Measurements from ENCODE around the gene RNASEH2C. TPM values are rescaled to one million over a fixed set of nuclear protein-coding genes. Genes with fewer than 3 reads are reported as not detected.
"Not testable (repeated sequence)": the region's sequence is repeated elsewhere in the genome, so short reads cannot be mapped to it uniquely, and the experiment has no call there.

Gene RNASEH2C
- total RNA-seq, 1 donor from 2014 or later = 82.4 TPM

- intact Hi-C loops (cut with micrococcal nuclease) = no loop called here
These were observed 2.1 kb downstream of the RNASEH2C start for GRCh38 chr11:65718531-65718930.

DNA sequence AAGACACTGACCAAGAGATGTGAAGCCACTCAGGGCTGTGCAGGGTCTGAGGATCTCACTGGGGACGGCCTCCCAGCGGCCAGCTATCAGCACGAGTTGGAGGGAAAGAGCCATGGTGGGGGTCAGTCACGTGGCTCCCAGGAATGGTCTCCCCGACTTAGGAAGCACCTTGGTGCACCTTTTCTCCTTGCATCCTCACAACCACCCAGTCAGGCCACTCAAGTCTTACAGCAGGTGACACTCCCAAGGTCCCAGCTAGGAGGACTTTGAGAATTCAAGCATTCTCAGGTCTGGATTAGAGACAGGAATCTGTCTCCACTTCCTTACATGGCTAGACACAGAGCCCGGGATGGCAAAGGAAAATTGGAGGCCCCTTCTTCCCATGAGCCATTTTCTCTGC is 2.7 kb downstream of the RNASEH2C start:
- intact Hi-C loops (cut with micrococcal nuclease) = no loop called here

GRCh38 chr11:65716774-65717405 is 3.7 kb downstream of the RNASEH2C start:
- intact Hi-C loops (cut with micrococcal nuclease) = no loop called here

DNA sequence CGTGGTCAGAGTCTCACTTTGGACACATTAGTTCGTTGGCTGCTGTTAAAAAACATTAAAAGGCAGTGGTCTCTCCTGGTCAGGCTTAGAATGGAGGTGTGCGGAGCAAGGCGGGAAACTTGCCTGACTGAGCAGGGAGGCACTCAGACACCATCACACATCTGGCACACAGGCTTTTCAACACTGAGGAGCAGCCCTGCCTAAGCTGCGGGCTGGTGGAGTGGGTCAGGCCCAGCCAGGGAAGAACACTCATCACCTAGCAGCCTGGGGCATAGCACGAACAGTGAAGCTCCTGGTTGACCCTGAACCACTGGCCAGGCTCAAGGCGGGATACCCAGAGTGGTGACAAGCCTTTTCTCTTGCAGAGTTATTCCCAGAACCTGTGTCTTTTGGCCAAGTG is 4.3 kb downstream of the RNASEH2C start:
- intact Hi-C loops (cut with micrococcal nuclease) = no loop called here

DNA sequence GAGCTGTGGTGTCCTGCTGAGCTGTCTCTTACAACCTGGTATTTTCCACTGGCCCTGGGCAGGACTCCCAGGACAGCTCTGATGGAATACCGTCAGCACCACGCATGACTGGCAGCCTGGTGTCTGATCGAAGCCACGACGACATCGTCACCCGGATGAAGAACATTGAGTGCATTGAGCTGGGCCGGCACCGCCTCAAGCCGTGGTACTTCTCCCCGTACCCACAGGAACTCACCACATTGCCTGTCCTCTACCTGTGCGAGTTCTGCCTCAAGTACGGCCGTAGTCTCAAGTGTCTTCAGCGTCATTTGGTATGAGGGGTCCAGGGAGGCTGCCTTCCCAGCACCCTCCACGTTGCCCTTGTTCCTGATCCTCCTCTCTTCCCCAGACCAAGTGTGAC is 6.2 kb downstream of the RNASEH2C start:
- intact Hi-C loops (cut with micrococcal nuclease) = no loop called here

- intact Hi-C loops (cut with micrococcal nuclease) = loop anchor here (2.0 kb wide), 3 partner anchors 75 to 339 kb away; partner anchors contain the start of genes SF3B2, SIPA1 and ZNRD2
These were observed 7.2 kb downstream of the RNASEH2C start for GRCh38 chr11:65713212-65713969.

GRCh38 chr11:65712633-65713076 is 7.9 kb downstream of the RNASEH2C start:
- intact Hi-C loops (cut with micrococcal nuclease) = loop anchor here (1.0 to 2.0 kb wide), 12 partner anchors 8 to 340 kb away; partner anchors contain the start of genes AP5B1, BANF1, EIF1AD and FIBP

GRCh38 chr11:65711785-65712632 is 8.6 kb downstream of the RNASEH2C start, which contains the start of gene KAT5:
Gene KAT5 (plus strand): TSS chr11:65712252. CDS start chr11:65712268, 16 bp downstream.
- intact Hi-C loops (cut with micrococcal nuclease) = loop anchor here (1.0 to 2.0 kb wide), 15 partner anchors 8 to 341 kb away; partner anchors contain the start of genes AP5B1, BANF1, EIF1AD and FIBP

GRCh38 chr11:65710421-65710820 is 10.2 kb downstream of the RNASEH2C start:
- intact Hi-C loops (cut with micrococcal nuclease) = no loop called here

GRCh38 chr11:65709661-65710060 is 10.9 kb downstream of the RNASEH2C start:
- intact Hi-C loops (cut with micrococcal nuclease) = no loop called here

DNA sequence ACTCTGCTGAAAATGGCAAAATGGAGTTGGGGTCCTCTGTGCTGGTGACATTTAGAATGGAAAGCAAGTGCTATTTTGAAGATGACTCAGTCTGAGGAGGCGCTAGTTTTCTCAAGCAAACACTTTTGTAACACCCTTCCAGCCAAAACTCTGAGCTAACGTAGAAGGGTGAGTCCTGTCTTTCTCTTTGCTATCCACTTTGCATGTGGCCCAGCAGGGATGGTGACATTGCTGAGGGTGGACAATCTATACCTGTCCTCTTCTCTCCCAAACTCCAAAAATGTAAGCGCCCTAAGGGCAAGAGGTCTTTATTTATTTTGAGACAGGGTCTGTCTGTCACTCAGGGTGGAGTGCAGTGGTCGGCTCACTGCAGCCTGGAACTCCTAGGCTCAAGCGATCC is 12.1 kb downstream of the RNASEH2C start:
- intact Hi-C loops (cut with micrococcal nuclease) = no loop called here

DNA sequence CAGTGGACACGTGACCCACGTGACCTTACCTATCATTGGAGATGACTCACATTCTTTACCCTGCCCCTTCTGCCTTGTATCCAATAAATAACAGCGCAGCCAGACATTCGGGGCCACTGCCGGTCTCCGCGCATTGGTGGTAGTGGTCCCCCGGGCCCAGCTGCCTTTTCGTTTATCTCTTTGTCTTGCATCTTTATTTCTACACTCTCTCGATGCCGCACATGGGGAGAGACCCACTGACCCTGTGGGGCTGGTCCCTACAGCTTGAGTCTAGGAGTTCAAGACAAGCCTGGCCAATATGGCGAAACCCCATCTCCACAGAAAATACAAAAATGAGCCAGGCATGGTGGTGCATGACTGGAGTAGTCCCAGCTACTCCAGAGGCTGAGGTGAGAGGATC is 13.6 kb downstream of the RNASEH2C start:
- intact Hi-C loops (cut with micrococcal nuclease) = not testable (repeated sequence)

- intact Hi-C loops (cut with micrococcal nuclease) = loop anchor here (1.0 kb wide), 4 partner anchors 63 to 283 kb away; no protein-coding TSS in a partner anchor
These were observed 14.3 kb downstream of the RNASEH2C start for GRCh38 chr11:65706303-65706763.

DNA sequence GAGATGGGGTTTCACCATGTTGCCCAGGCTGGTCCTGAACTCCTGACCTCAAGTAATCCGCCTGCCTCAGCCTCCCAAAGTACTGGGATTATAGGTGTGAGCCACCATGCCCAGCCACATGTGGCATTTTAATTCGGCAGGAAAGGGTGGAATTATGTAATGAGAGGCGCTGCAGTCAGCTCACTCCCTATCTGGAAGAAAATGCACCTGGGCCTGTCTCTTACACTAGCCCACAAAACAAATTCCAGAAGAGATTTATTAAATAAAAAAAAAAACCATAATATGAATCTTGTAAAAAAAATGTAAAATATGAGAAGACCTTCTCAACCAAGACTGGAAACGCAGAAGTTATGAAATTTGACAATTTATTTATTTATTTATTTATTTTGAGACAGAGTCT is 16.8 kb downstream of the RNASEH2C start:
- intact Hi-C loops (cut with micrococcal nuclease) = no loop called here

DNA sequence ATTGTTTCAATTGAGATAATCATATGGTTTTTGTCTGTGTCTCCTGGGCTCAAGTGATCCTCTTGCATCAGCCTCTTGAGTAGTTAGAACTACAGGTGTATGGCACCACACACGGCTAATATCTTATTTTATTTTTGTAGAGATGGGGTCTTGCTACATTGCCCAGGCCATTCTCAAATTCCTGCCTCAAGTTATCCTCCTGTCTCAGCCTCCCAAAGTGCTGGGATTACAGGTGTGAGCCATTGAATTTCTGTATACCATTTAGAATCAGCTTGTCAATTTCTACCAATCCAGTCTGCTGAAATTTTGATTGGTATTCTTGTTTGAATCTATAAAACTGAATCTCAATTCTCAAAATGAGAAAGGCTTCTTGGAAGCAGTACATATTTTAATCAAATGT is 18.9 kb downstream of the RNASEH2C start:
- intact Hi-C loops (cut with micrococcal nuclease) = no loop called here

DNA sequence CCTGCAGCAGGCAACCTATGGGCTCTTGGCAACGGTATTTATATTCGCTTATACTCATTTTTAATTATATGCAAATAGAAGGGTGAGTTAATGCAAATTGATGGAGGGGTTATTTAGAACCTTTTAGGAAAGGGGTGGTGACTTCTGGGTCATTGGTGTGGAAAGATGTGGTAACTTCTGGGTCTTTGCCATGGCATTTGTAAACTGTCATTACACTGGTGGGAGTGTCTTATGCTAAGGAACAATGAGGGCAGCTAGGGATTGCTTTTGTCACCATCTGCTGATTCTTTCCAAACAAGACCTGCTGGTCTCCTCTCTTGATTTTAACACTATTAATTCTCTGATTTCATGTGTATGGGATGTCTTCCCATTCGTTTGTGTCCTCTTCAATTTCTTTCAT is 20.2 kb downstream of the RNASEH2C start:
- intact Hi-C loops (cut with micrococcal nuclease) = no loop called here

- intact Hi-C loops (cut with micrococcal nuclease) = no loop called here
These were observed 21.3 kb downstream of the RNASEH2C start for GRCh38 chr11:65699306-65699705.

GRCh38 chr11:65698205-65698604 is 22.4 kb downstream of the RNASEH2C start:
- intact Hi-C loops (cut with micrococcal nuclease) = no loop called here

DNA sequence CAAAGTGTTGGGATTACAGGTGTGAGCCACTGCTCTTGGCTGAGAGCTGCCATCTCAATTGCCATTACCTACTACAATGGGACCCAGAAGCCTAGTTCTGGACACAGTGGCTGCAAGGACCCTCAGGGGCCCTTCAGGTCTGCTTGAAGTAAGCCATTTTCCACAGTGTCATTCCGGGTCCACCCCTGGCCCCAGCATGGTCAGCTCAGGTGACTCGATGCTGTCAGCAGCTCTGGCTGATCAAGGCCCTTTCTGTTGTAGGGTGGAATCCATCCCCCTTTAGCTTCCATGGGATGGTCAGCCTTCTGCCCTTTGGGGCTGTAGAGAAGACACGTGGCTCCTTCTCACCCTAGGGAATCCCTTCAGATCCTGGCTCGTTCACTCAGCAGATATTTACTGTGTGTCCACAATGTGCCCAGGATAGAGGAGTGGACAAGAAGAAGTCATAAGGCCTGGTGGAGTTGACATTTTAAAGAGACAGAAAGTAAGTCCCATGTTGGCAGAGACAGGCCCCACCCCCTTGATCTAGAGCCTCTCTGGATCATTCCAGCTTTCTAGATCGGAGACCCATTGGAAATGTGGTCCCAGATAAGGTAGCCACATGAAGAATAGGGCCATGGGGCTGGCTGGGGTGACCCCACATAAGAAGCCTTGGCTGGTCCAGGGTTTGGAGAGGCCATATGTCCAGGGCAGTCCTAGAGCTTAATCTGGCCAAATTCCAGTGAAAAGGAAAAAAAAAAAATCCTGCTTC is 23.6 kb downstream of the RNASEH2C start:
- intact Hi-C loops (cut with micrococcal nuclease) = no loop called here

- intact Hi-C loops (cut with micrococcal nuclease) = no loop called here
These were observed 24.9 kb downstream of the RNASEH2C start for GRCh38 chr11:65695459-65696241.

Measured in T-helper 1 cell treated with Interleukin-12 subunit alpha and Interleukin-12 subunit beta and Interleukin-4 antibody, amounts not matched to agents 30 ng/mL and 1 ng/mL, for 36 hours (primary cell).